B cell (primary cell): Measurements from ENCODE around the gene COTL1. TPM values are rescaled to one million over a fixed set of nuclear protein-coding genes. Genes with fewer than 3 reads are reported as not detected.

Source experiments
- ATAC-seq: fragments of 200-7000 bp; cut with Tn5 transposase; one replicate; pipeline ENCODE4 v1.10.0; 2021; ENCODE audit warnings: low read depth, mild to moderate bottlenecking, moderate number of reproducible peaks, moderate library complexity
- CTCF ChIA-PET: fragments of 350-600 bp; sonication (Branson Sonifier 250); formaldehyde crosslinking; loops from one replicate; lab custom pipeline; 2021; ENCODE audit warnings: antibody characterized with exemption, inconsistent platforms; lab: Charles Lee
- POLR2A ChIA-PET: fragments of 350-600 bp; sonication (Branson Sonifier 250); formaldehyde crosslinking; loops from one replicate; lab custom pipeline; 2021; ENCODE audit warnings: antibody characterized with exemption; lab: Charles Lee
- DNase-seq: peaks from one replicate; pipeline ENCODE4 v3.0.0; 2013
- H2AFZ ChIP-seq: 2 replicates; pipeline ENCODE4 v1.6.1; 2012; ENCODE audit warnings: mild to moderate bottlenecking, low read depth, low read length; ENCODE audit not compliant: insufficient read depth, poor library complexity, severe bottlenecking
- H3K27ac ChIP-seq, 2 donors: 1 replicate in 1 of 2; 2 replicates in 1 of 2; pipeline ENCODE4 v1.5.1; 2012 to 2013; ENCODE audit warnings: low read length in 2 of 2, mild to moderate bottlenecking in 2 of 2, moderate library complexity in 1 of 2
- H3K27me3 ChIP-seq, 4 experiments: fragments of 200-600 bp in 1 of 4; sonication (generic) in 1 of 4; replicated peaks in 1 of 4; 1 replicate in 2 of 4; 2 replicates in 2 of 4; pipeline versions ENCODE4 v1.6.1 to v1.7.0; 2013 to 2016; ENCODE audit warnings: low read length in 3 of 4, mild to moderate bottlenecking in 2 of 4, mixed read lengths in 1 of 4, moderate library complexity in 1 of 4; ENCODE audit not compliant: insufficient read depth in 4 of 4, control insufficient read depth in 3 of 4; ENCODE audit errors: control extremely low read depth in 1 of 4
- H3K36me3 ChIP-seq, 2 experiments: replicated peaks in 1 of 2; 1 replicate in 1 of 2; 2 replicates in 1 of 2; pipeline versions ENCODE4 v1.6.1 to v1.7.1; 2013; ENCODE audit warnings: low read length in 1 of 2; ENCODE audit not compliant: insufficient read depth in 2 of 2, control insufficient read depth in 1 of 2; ENCODE audit errors: control extremely low read depth in 1 of 2, extremely low read depth in 1 of 2
- H3K4me1 ChIP-seq, 2 donors: fragments of 200-600 bp in 1 of 2; sonication (generic) in 1 of 2; 1 replicate in 1 of 2; 2 replicates in 1 of 2; pipeline versions ENCODE4 v1.5.1 to v1.6.1; 2013 to 2017; ENCODE audit warnings: low read length in 2 of 2; ENCODE audit not compliant: control insufficient read depth in 2 of 2, insufficient read depth in 2 of 2
- H3K4me2 ChIP-seq: replicated peaks from 2 replicates; pipeline ENCODE3; 2012; ENCODE audit warnings: mild to moderate bottlenecking, low read depth, low read length; ENCODE audit not compliant: poor library complexity, severe bottlenecking
- H3K4me3 ChIP-seq, 5 experiments: fragments of 200-600 bp in 1 of 5; sonication (generic) in 1 of 5; 1 replicate in 3 of 5; 2 replicates in 2 of 5; pipeline versions ENCODE4 v1.5.1 to v1.7.0; 2011 to 2016; ENCODE audit warnings: low read length in 4 of 5, mild to moderate bottlenecking in 4 of 5, low read depth in 2 of 5, control low read depth in 1 of 5, moderate library complexity in 1 of 5; ENCODE audit not compliant: insufficient read depth in 1 of 5; ENCODE audit errors: control extremely low read depth in 1 of 5, extremely low read depth in 1 of 5
- H3K79me2 ChIP-seq: fragments of 200-600 bp; sonication (generic); one replicate; pipeline ENCODE4 v1.6.0; 2016; ENCODE audit warnings: low read length; ENCODE audit not compliant: control insufficient read depth, insufficient read depth
- H3K9ac ChIP-seq: fragments of 200-600 bp; sonication (generic); 2 replicates; pipeline ENCODE4 v1.6.1; 2017; ENCODE audit warnings: mild to moderate bottlenecking, low read length, moderate library complexity
- H3K9me3 ChIP-seq, 3 donors: one replicate each; pipeline versions ENCODE4 v1.6.1 to v1.7.1; 2013; ENCODE audit warnings: low read length in 2 of 3; ENCODE audit not compliant: control insufficient read depth in 2 of 3, insufficient read depth in 1 of 3; ENCODE audit errors: control extremely low read depth in 1 of 3
- H4K20me1 ChIP-seq: 2 replicates; pipeline ENCODE4 v1.6.0; 2012; ENCODE audit warnings: mild to moderate bottlenecking, low read length; ENCODE audit not compliant: insufficient read depth, control insufficient read depth, poor library complexity, severe bottlenecking
- H3K27ac Mint-ChIP-seq: one replicate; pipeline ENCODE4 v1.8.0; 2021; ENCODE audit warnings: mixed read lengths
- H3K27me3 Mint-ChIP-seq: one replicate; pipeline ENCODE4 v1.8.0; 2021; ENCODE audit warnings: mixed read lengths
- H3K4me1 Mint-ChIP-seq: one replicate; pipeline ENCODE4 v1.8.0; 2021; ENCODE audit warnings: mixed read lengths
- H3K4me3 Mint-ChIP-seq: one replicate; pipeline ENCODE4 v1.8.0; 2021; ENCODE audit warnings: mixed read lengths
- H3K9me3 Mint-ChIP-seq: one replicate; pipeline ENCODE4 v1.8.0; 2022; ENCODE audit warnings: mixed read lengths; ENCODE audit not compliant: insufficient read depth
- EZH2 ChIP-seq: IDR thresholded peaks from 2 replicates; pipeline ENCODE4 v1.6.1; 2012; ENCODE audit warnings: borderline replicate concordance, low read depth, mild to moderate bottlenecking, moderate library complexity, low read length; ENCODE audit not compliant: insufficient read depth, poor library complexity, severe bottlenecking
- WGBS: methylation state at CpG from one replicate; pipeline ENCODE4 v1.1.5; 2013; ENCODE audit warnings: missing lambda C conversion rate; ENCODE audit not compliant: insufficient coverage; 5-methylcytosine and 5-hydroxymethylcytosine counted together
- intact Hi-C: fragments of 100-400 bp; cut with micrococcal nuclease; formaldehyde crosslinking; loops from one replicate; pipeline ENCODE4 v1.10.0; 2022
- polyA plus RNA-seq: library from polyadenylated mRNA; depleted of rRNA; stranded (reverse); fragments of >200 nt; gene quantifications from 2 replicates; pipeline ENCODE4 v1.2.3, GENCODE V29; 2012
- total RNA-seq, 2 donors: library from RNA; stranded (reverse); fragments of 120-200 nt in 1 of 2; gene quantifications; 1 replicate in 1 of 2; 2 replicates in 1 of 2; pipeline versions ENCODE4 v1.2.3 to v1.2.4, GENCODE V29; 2013 to 2022
- TF ChIP-seq, protein P1 (sequence below): fragments of 200-600 bp; IDR thresholded peaks from one replicate; pipeline ENCODE4 v1.8.0; 2022; ENCODE audit warnings: antibody characterized with exemption, mild to moderate bottlenecking

The COTL1 gene
- total and polyA plus RNA-seq, 2 donors (not counting 1 experiment from before 2014, with no cell fraction given), result 158 to 264 TPM

DNA sequence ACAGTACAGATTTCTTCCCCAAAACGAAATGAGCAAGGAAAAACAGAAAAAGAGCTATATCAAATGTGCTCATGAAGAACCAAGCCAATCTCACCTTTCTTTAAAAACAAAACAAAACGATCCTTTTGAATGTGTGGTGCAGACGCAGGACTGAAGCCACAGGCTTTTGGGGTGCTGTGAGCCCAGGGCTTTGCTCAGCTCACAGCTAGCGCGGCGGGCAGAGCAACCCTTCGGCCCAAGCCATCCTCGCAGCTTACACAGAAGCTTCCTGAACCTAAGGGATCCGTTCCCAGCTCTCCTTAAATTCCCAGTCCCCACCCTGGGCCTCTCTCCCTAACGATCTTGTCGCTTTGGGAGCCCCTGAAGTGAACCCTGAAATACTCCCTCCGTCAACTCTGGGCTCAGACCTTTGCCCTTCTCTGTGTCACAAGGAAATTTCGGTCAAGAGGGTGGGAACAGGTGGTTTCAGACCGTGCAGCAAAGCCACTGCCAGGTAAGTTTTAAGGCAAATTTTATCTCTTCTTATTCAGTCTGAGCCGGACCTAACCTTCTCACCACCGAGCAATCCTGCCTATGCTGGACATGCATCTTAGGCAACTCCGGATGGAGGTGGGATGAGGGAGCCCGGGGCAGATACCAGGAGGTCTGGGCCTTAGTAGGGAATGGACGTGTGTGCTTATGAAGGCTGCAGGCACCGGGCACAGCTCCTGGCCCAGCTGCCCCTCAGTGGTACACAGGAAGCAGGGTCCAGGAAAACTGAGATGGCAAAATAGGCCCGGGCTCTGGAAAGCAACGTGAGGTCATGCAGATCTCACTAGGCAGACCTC, 52.0 kb downstream of the COTL1 start:
- WGBS, result 91% methylated on average over 20 of the region's 22 CpGs
- no peak overlapping the region for H3K4me3 Mint-ChIP-seq
- no peak overlapping the region for H3K27ac ChIP-seq
- no peaks in the 10 kb centered on the region for H3K27me3 ChIP-seq
- intact Hi-C loops, result no loop called here
- H3K9me3 Mint-ChIP-seq, result peaks cover 5% of the 10 kb centered on the region
- POLR2A ChIA-PET, result interaction anchor here (1.0 kb wide), 1 partner anchor 12 kb away, joined by 4 read pairs; no protein-coding TSS in a partner anchor
- H4K20me1 ChIP-seq, result peaks cover 40% of the 10 kb centered on the region
- no peak overlapping the region for H3K4me2 ChIP-seq
- peaks cover 0 to 62% of the 10 kb centered on the region in 2 experiments for H3K36me3 ChIP-seq
- H3K4me1 Mint-ChIP-seq, result peaks cover 46% of the 10 kb centered on the region
- no peak for TF ChIP-seq EZH2
- TF ChIP-seq, protein P1, sequence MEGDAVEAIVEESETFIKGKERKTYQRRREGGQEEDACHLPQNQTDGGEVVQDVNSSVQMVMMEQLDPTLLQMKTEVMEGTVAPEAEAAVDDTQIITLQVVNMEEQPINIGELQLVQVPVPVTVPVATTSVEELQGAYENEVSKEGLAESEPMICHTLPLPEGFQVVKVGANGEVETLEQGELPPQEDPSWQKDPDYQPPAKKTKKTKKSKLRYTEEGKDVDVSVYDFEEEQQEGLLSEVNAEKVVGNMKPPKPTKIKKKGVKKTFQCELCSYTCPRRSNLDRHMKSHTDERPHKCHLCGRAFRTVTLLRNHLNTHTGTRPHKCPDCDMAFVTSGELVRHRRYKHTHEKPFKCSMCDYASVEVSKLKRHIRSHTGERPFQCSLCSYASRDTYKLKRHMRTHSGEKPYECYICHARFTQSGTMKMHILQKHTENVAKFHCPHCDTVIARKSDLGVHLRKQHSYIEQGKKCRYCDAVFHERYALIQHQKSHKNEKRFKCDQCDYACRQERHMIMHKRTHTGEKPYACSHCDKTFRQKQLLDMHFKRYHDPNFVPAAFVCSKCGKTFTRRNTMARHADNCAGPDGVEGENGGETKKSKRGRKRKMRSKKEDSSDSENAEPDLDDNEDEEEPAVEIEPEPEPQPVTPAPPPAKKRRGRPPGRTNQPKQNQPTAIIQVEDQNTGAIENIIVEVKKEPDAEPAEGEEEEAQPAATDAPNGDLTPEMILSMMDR, result no peak
- peaks cover 50% of the 10 kb centered on the region for H3K79me2 ChIP-seq
- no peak overlapping the region for H3K9ac ChIP-seq
- no peaks in the 10 kb centered on the region for H3K27me3 Mint-ChIP-seq
- DNase-seq (no peak), ATAC-seq (no peak)
- H3K4me3 ChIP-seq, result no peak overlapping the region
- H2AFZ ChIP-seq, result no peak overlapping the region
- CTCF ChIA-PET, result interaction anchor here (1.4 to 1.9 kb wide), 2 partner anchors 55 to 57 kb away, joined by 3 to 6 read pairs; no protein-coding TSS in a partner anchor
- peaks cover 32 to 52% of the 10 kb centered on the region in 2 donors for H3K4me1 ChIP-seq
- no peak overlapping the region for H3K27ac Mint-ChIP-seq
- H3K9me3 ChIP-seq, result peaks cover 0 to 18% (median 8%) of the 10 kb centered on the region in 3 donors
